ENCODE data around the gene RRAS2.

Gene RRAS2

GRCh38 chr11:14323118-14323676 is 35.8 kb downstream of the RRAS2 start:
- POLR2A ChIA-PET, result interaction anchor here (0.7 kb wide), 1 partner anchor 15 kb away, joined by 3 read pairs; no protein-coding TSS in a partner anchor
- CTCF ChIA-PET, result no interaction called here

GRCh38 chr11:14322510-14322909 is 36.5 kb downstream of the RRAS2 start:
- Histone ChIP-seq H3K27ac (ENCODE audit: extremely low read depth, low read depth, low read length) (no peak overlapping the region), H3K9me3 (ENCODE audit: control insufficient read depth, insufficient read depth, low read depth, low read length) (no peaks in the 10 kb centered on the region), H3K36me3 (ENCODE audit: control insufficient read depth in 2 of 2, insufficient read depth in 1 of 2, low read length in 2 of 2) (no peaks in the 10 kb centered on the region), H3K4me1 (ENCODE audit: control insufficient read depth, insufficient read depth, low read length) (no peaks in the 10 kb centered on the region; the same call in 1 of the 2 replicates), H3K4me3 (ENCODE audit: low read depth, low read length) (no peak overlapping the region)
- ChIA-PET POLR2A (interaction anchor here (0.7 kb wide), 1 partner anchor 751 kb away, joined by 3 read pairs; the partner anchor contains the start of gene CALCB), CTCF (no interaction called here)
- TF ChIP-seq, protein P1, sequence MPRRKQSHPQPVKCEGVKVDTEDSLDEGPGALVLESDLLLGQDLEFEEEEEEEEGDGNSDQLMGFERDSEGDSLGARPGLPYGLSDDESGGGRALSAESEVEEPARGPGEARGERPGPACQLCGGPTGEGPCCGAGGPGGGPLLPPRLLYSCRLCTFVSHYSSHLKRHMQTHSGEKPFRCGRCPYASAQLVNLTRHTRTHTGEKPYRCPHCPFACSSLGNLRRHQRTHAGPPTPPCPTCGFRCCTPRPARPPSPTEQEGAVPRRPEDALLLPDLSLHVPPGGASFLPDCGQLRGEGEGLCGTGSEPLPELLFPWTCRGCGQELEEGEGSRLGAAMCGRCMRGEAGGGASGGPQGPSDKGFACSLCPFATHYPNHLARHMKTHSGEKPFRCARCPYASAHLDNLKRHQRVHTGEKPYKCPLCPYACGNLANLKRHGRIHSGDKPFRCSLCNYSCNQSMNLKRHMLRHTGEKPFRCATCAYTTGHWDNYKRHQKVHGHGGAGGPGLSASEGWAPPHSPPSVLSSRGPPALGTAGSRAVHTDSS (tag by site-specific recombination; IDR thresholded peaks at IDR 0.05), result no peak
- TF ChIP-seq ZNF621 (tag by site-specific recombination; IDR thresholded peaks at IDR 0.05) (no peak), PATZ1 (tag by site-specific recombination; IDR thresholded peaks at IDR 0.05) (no peak), ZNF530 (tag by site-specific recombination; IDR thresholded peaks at IDR 0.05; ENCODE audit: low read depth) (no peak), ZNF404 (tag by site-specific recombination; IDR thresholded peaks at IDR 0.05) (no peak), MZF1 (tag by site-specific recombination; IDR thresholded peaks at IDR 0.05; ENCODE audit: borderline replicate concordance) (no peak), ZSCAN23 (tag by site-specific recombination; IDR thresholded peaks at IDR 0.05) (no peak)
- TF ChIP-seq, protein P2, sequence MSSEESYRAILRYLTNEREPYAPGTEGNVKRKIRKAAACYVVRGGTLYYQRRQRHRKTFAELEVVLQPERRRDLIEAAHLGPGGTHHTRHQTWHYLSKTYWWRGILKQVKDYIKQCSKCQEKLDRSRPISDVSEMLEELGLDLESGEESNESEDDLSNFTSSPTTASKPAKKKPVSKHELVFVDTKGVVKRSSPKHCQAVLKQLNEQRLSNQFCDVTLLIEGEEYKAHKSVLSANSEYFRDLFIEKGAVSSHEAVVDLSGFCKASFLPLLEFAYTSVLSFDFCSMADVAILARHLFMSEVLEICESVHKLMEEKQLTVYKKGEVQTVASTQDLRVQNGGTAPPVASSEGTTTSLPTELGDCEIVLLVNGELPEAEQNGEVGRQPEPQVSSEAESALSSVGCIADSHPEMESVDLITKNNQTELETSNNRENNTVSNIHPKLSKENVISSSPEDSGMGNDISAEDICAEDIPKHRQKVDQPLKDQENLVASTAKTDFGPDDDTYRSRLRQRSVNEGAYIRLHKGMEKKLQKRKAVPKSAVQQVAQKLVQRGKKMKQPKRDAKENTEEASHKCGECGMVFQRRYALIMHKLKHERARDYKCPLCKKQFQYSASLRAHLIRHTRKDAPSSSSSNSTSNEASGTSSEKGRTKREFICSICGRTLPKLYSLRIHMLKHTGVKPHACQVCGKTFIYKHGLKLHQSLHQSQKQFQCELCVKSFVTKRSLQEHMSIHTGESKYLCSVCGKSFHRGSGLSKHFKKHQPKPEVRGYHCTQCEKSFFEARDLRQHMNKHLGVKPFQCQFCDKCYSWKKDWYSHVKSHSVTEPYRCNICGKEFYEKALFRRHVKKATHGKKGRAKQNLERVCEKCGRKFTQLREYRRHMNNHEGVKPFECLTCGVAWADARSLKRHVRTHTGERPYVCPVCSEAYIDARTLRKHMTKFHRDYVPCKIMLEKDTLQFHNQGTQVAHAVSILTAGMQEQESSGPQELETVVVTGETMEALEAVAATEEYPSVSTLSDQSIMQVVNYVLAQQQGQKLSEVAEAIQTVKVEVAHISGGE (tag by site-specific recombination; conservative IDR thresholded peaks at IDR 0.05; ENCODE audit: low read depth), result no peak

More at GRCh38 chr11:14323118-14323676, 35.8 kb downstream of the RRAS2 start:
- Histone ChIP-seq H3K36me3 (ENCODE audit: control insufficient read depth in 2 of 2, insufficient read depth in 1 of 2, low read length in 2 of 2) (no peaks in the 10 kb centered on the region), H3K9me3 (ENCODE audit: control insufficient read depth, insufficient read depth, low read depth, low read length) (no peaks in the 10 kb centered on the region), H3K4me3 (ENCODE audit: low read depth, low read length) (no peak overlapping the region), H3K4me1 (ENCODE audit: control insufficient read depth, insufficient read depth, low read length) (no peaks in the 10 kb centered on the region; the same call in 1 of the 2 replicates), H3K27ac (ENCODE audit: extremely low read depth, low read depth, low read length) (no peak overlapping the region)
- TF ChIP-seq ZNF350 (tag by site-specific recombination; IDR thresholded peaks at IDR 0.05) (no peak), WT1 (tag by site-specific recombination; IDR thresholded peaks at IDR 0.05) (no peak), ZNF701 (tag by site-specific recombination; IDR thresholded peaks at IDR 0.05) (no peak), ZNF239 (tag by site-specific recombination; IDR thresholded peaks at IDR 0.05) (no peak), ZNF48 (tag by site-specific recombination; IDR thresholded peaks at IDR 0.05) (no peak), ZNF747 (tag by site-specific recombination; IDR thresholded peaks at IDR 0.05) (no peak), ZNF366 (tag by site-specific recombination; conservative IDR thresholded peaks at IDR 0.05) (no peak), ZNF626 (tag by site-specific recombination; IDR thresholded peaks at IDR 0.05) (no peak)
